WI38 (cell line): Measurements from ENCODE around the gene SPNS2.

Experiments used
- H3K4me3 ChIP-seq: 2 replicates; pipeline ENCODE4 v1.5.1; 2011; ENCODE audit warnings: low read depth, mild to moderate bottlenecking, control low read depth, low read length
- CTCF ChIP-seq: IDR thresholded peaks from 2 replicates; pipeline ENCODE4 v1.5.1; 2012; ENCODE audit warnings: low read depth, mild to moderate bottlenecking, control low read depth, low read length

SPNS2 gene

GRCh38 chr17:4560421-4560820, 61.7 kb downstream of the SPNS2 start, which contains the start of gene GGT6:
Gene GGT6, minus strand, starts transcription at chr17:4560577. Its CDS starts 56 bp downstream, at chr17:4560521.
- no peak for TF ChIP-seq CTCF
- H3K4me3 ChIP-seq: no peak within 1 kb of the TSS

- TF ChIP-seq CTCF: no peak
- H3K4me3 ChIP-seq: no peak overlapping the region
These were observed 62.2 kb downstream of the SPNS2 start for GRCh38 chr17:4560837-4561256.

GRCh38 chr17:4562015-4562969, 63.6 kb downstream of the SPNS2 start:
- no peak for TF ChIP-seq CTCF
- no peak overlapping the region for H3K4me3 ChIP-seq

- peak; percentile 85 for TF ChIP-seq CTCF
These were observed 66.8 kb downstream of the SPNS2 start for GRCh38 chr17:4565209-4566141.

GRCh38 chr17:4566785-4567184, 68.1 kb downstream of the SPNS2 start:
- TF ChIP-seq CTCF: peak; percentile 63
- no peak overlapping the region for H3K4me3 ChIP-seq

More at GRCh38 chr17:4565209-4566141, 66.8 kb downstream of the SPNS2 start:
- no peak overlapping the region for H3K4me3 ChIP-seq

GRCh38 chr17:4569591-4569990, 70.9 kb downstream of the SPNS2 start:
- no peak overlapping the region for H3K4me3 ChIP-seq
- no peak for TF ChIP-seq CTCF

- no peak for TF ChIP-seq CTCF
- H3K4me3 ChIP-seq: no peak overlapping the region
These were observed 73.5 kb downstream of the SPNS2 start for GRCh38 chr17:4572131-4572530.
